Measurements from ENCODE around the gene HDAC4. TPM values are rescaled to one million over a fixed set of nuclear protein-coding genes. Genes with fewer than 3 reads are reported as not detected.

HDAC4 gene
- polyA plus RNA-seq, 6 donors from 2014 or later = 1.5 to 6.8 (median 2.8) TPM; not detected in 1

GRCh38 chr2:239239607-239240413 is 161.0 kb downstream of the HDAC4 start:
- DNase-seq (no peak), ATAC-seq (ENCODE audit: low read depth in 2 of 2) (no peak)
- Mint-ChIP-seq H3K27ac (peak overlapping the region in 1 of 6 donors; percentile 86), H3K4me3 (no peak overlapping the region), H3K27me3 (peaks cover 0 to 24% (median 10%) of the 10 kb centered on the region in 3 donors), H3K36me3 (peaks cover 0 to 4% of the 10 kb centered on the region in 2 donors), H3K9me3 (peaks cover 0 to 6% (median 0%) of the 10 kb centered on the region in 7 donors), H3K4me1 (peaks cover 16 to 43% (median 24%) of the 10 kb centered on the region in 3 donors)

DNA sequence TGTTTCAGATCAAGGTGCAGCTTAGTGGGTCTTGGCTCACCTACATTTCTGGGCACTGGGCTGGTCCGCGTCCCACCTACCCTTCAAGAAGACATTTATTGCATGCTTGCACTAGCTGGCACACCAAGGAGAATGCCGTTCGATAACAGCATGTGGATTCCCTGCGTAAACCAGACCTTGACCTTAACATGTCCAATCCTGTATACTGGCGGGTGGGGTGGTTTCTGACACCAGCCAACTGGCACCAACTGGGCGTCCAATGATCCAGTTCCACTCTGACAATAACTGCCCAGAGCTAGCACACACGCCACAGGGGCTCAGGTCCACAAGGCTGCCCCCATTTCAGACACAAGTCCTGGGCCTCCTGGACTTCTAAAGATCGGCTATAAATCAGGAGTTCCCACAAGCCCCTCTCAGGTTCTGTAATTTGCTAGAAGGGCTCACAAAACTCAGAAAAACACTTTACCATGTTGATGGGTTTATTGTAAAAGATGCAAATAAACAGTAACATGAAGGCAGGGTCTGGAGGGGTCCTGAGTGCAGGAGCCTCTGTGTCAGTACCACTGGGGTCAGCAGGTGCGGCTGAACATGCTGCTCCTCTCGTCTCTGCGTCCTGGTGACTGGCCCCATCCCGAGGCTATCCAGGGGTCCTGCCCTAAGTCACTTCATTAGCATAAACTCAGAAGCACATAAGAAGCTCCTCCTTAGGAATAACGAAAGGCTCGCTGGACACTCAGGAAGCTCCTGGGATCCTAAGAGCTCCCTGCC is 161.8 kb downstream of the HDAC4 start:
- peaks cover 0 to 19% (median 10%) of the 10 kb centered on the region in 3 donors for H3K27me3 Mint-ChIP-seq
- peaks cover 16 to 42% (median 24%) of the 10 kb centered on the region in 3 donors for H3K4me1 Mint-ChIP-seq
- no peak overlapping the region for H3K4me3 Mint-ChIP-seq
- ATAC-seq (ENCODE audit: low read depth in 2 of 2) (no peak), DNase-seq (no peak)
- no peak overlapping the region for H3K27ac Mint-ChIP-seq
- peaks cover 0 to 4% of the 10 kb centered on the region in 2 donors for H3K36me3 Mint-ChIP-seq
- H3K9me3 Mint-ChIP-seq = peaks cover 0 to 6% (median 0%) of the 10 kb centered on the region in 7 donors

- ATAC-seq (ENCODE audit: low read depth in 2 of 2) (no peak), DNase-seq (no peak)
- Mint-ChIP-seq H3K27me3 (peaks cover 0 to 13% (median 10%) of the 10 kb centered on the region in 3 donors), H3K36me3 (peaks cover 0 to 4% of the 10 kb centered on the region in 2 donors), H3K4me1 (peaks cover 13 to 36% (median 24%) of the 10 kb centered on the region in 3 donors), H3K9me3 (peaks cover 0 to 2% (median 0%) of the 10 kb centered on the region in 7 donors), H3K27ac (no peak overlapping the region), H3K4me3 (no peak overlapping the region)
Measured at GRCh38 chr2:239238381-239238780, 162.4 kb downstream of the HDAC4 start.

DNA sequence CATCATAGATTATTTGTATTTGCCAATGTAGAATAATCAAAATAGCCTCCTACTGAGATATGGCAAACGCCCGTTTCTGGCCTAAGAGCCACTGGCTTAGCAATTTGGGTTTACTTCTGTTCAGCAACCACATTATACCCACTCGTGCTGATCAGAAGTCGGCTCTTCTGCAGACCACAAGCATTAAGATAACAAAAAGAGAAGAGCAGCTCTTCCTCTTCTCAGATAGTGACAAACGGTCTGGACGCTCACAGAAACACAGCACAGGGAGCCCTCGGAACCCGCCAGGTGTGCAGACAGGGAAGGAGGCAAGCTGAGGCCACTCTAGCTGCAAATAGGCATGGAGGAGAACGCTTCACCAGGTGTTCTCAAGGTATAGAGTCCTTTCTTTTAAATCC is 164.0 kb downstream of the HDAC4 start:
- Mint-ChIP-seq H3K9me3 (no peaks in the 10 kb centered on the region), H3K27ac (no peak overlapping the region), H3K36me3 (peaks cover 0 to 4% of the 10 kb centered on the region in 2 donors), H3K4me1 (peaks cover 17 to 23% (median 22%) of the 10 kb centered on the region in 3 donors), H3K4me3 (no peak overlapping the region), H3K27me3 (peaks cover 0 to 11% (median 10%) of the 10 kb centered on the region in 3 donors)
- ATAC-seq (ENCODE audit: low read depth in 2 of 2) (no peak), DNase-seq (no peak)

- Mint-ChIP-seq H3K36me3 (peaks cover 0 to 4% of the 10 kb centered on the region in 2 donors), H3K4me1 (peaks cover 17 to 19% (median 18%) of the 10 kb centered on the region in 3 donors), H3K27me3 (peaks cover 0 to 9% (median 6%) of the 10 kb centered on the region in 3 donors), H3K27ac (no peak overlapping the region), H3K4me3 (no peak overlapping the region), H3K9me3 (no peaks in the 10 kb centered on the region)
- DNase-seq (no peak), ATAC-seq (ENCODE audit: low read depth in 2 of 2) (no peak)
Measured at GRCh38 chr2:239236043-239236807, 164.6 kb downstream of the HDAC4 start.

DNA sequence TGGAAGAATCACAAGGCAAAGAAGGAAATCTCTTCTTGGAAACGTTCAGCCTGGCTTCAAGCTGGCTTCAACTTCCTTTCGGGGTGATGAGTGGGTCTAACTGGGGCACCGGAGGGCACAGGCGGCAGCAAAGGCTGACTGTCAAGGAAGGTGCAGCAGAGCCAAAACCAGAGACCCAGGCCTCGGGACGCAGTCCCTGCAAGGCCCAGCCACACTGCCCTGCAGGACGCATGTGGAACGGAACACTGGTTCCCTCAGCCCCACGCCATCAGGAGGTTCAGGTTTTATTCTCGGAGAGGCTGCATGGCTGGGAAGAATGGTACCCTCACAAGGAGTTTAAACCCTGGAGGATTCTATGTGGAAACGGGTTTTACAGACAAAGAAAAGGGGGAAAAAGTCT is 165.5 kb downstream of the HDAC4 start:
- no peak for ATAC-seq (ENCODE audit: low read depth in 2 of 2)
- peaks cover 0 to 4% of the 10 kb centered on the region in 2 donors for H3K36me3 Mint-ChIP-seq
- no peak overlapping the region for H3K27ac Mint-ChIP-seq
- DNase-seq = no peak
- peaks cover 21 to 23% (median 23%) of the 10 kb centered on the region in 3 donors for H3K4me1 Mint-ChIP-seq
- no peak overlapping the region for H3K4me3 Mint-ChIP-seq
- peaks cover 9 to 14% (median 9%) of the 10 kb centered on the region in 3 donors for H3K27me3 Mint-ChIP-seq
- H3K9me3 Mint-ChIP-seq = no peaks in the 10 kb centered on the region

DNA sequence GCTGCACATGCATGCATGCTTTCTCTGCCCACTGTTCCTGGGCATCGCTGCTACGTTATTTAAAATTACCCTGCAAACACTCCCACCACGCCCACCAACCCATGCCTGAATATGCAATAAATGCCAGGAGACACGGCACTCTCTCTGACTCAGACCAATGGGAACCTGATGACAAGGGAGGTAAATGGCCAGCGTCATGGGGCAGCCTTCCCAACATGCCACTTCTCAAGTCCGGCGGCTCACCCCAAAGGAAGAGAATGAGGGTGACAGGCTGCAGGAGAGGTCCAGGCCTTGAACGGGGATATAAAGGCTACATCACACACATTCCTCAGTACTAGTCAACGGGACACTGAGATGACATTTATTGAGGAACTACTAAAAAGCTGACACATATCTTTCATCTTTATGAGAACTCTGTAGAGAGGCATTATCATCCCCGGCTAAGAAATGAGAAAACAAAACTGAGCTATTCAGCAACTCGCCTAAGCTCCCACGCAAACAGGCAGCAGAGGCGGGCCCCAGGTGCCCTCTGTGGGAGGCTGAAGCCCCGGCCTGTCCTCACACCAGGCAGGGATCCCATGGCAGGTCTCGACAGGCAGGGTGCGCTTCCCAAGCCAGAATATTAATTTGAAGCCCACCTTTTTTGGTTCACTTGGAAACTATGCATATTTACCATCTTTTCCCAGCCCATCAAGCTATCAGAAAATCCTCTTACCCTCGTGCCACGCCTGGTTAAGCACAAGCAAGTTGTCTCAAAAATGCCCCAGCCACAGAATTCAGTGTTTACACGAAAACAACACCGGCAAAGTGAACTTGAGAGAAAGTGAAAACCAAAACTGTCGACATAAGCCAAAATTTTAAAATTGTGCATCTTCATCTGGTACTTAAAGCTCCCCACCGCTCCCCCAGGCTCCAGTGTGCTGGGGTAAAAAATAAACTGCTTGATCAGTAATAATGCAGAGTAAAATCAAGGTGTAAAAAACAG is 166.3 kb downstream of the HDAC4 start:
- Mint-ChIP-seq H3K36me3 (peaks cover 0 to 4% of the 10 kb centered on the region in 2 donors), H3K4me1 (peaks cover 17 to 20% (median 19%) of the 10 kb centered on the region in 3 donors), H3K27ac (no peak overlapping the region), H3K4me3 (no peak overlapping the region), H3K9me3 (no peaks in the 10 kb centered on the region), H3K27me3 (peaks cover 2 to 14% (median 9%) of the 10 kb centered on the region in 3 donors)
- ATAC-seq (ENCODE audit: low read depth in 2 of 2) = no peak
- DNase-seq = no peak

- no peak overlapping the region for H3K27ac Mint-ChIP-seq
- H3K9me3 Mint-ChIP-seq = no peaks in the 10 kb centered on the region
- peaks cover 15 to 21% (median 19%) of the 10 kb centered on the region in 3 donors for H3K4me1 Mint-ChIP-seq
- peaks cover 0 to 5% of the 10 kb centered on the region in 2 donors for H3K36me3 Mint-ChIP-seq
- H3K27me3 Mint-ChIP-seq = peaks cover 0 to 14% (median 9%) of the 10 kb centered on the region in 3 donors
- ATAC-seq (ENCODE audit: low read depth in 2 of 2) (no peak), DNase-seq (no peak)
- H3K4me3 Mint-ChIP-seq = no peak overlapping the region
Measured at GRCh38 chr2:239233576-239233975, 167.2 kb downstream of the HDAC4 start.

GRCh38 chr2:239232195-239232578 is 168.6 kb downstream of the HDAC4 start:
- Mint-ChIP-seq H3K36me3 (peaks cover 0 to 11% of the 10 kb centered on the region in 2 donors), H3K27ac (no peak overlapping the region), H3K9me3 (no peaks in the 10 kb centered on the region), H3K4me1 (peaks cover 24 to 25% (median 24%) of the 10 kb centered on the region in 3 donors), H3K27me3 (peaks cover 5 to 14% (median 9%) of the 10 kb centered on the region in 3 donors), H3K4me3 (peak overlapping the region in 3 of 8 donors; percentile 42 to 58 (median 47))
- ATAC-seq (ENCODE audit: low read depth in 2 of 2) (no peak), DNase-seq (no peak)

- DNase-seq (no peak), ATAC-seq (ENCODE audit: low read depth in 2 of 2) (peak in 1 of 2 donors; percentile 32)
Measured at GRCh38 chr2:239231231-239232194, 169.3 kb downstream of the HDAC4 start.

More at GRCh38 chr2:239231231-239232194, 169.3 kb downstream of the HDAC4 start:
- Mint-ChIP-seq H3K27me3 (peaks cover 5 to 9% (median 9%) of the 10 kb centered on the region in 3 donors), H3K36me3 (peaks cover 0 to 11% of the 10 kb centered on the region in 2 donors), H3K4me1 (peaks cover 22 to 28% (median 25%) of the 10 kb centered on the region in 3 donors), H3K27ac (peak overlapping the region in 2 of 6 donors; percentile 12 to 16), H3K9me3 (no peaks in the 10 kb centered on the region), H3K4me3 (peak overlapping the region in 7 of 8 donors; percentile 28 to 83 (median 77))
